KBM-7 (cell line): ENCODE results near the gene TXNDC15.
"Not testable (repeated sequence)": the region's sequence is repeated elsewhere in the genome, so short reads cannot be mapped to it uniquely, and the experiment has no call there.

Source experiments
- DNase-seq: peaks from one replicate; pipeline ENCODE4 v3.0.0-alpha.2; 2015
- in situ Hi-C: fragments of 300-500 bp; cut with MboI; formaldehyde crosslinking; loops from 2 replicates; pipeline ENCODE4 v1.14.3; 2020; ENCODE audit warnings: low sequenced_read_pairs, low pct_unique_long_range_greater_than_20kb, mixed read lengths

The TXNDC15 gene

GRCh38 chr5:134874831-134875655, 872 bp downstream of the TXNDC15 start:
- in situ Hi-C loops, result no loop called here
- DNase-seq, result peak; percentile 52

GRCh38 chr5:134877159-134877558, 3.0 kb downstream of the TXNDC15 start:
- in situ Hi-C loops, result no loop called here
- DNase-seq, result no peak

- no peak for DNase-seq
- in situ Hi-C loops, result no loop called here
Observed at GRCh38 chr5:134878403-134878802, 4.2 kb downstream of the TXNDC15 start.

GRCh38 chr5:134879456-134879855, 5.3 kb downstream of the TXNDC15 start:
- DNase-seq, result no peak
- in situ Hi-C loops, result no loop called here

GRCh38 chr5:134880937-134881336, 6.8 kb downstream of the TXNDC15 start:
- DNase-seq, in situ Hi-C loops: not testable (repeated sequence)

- in situ Hi-C loops, result not testable (repeated sequence)
Observed at GRCh38 chr5:134881711-134882110, 7.5 kb downstream of the TXNDC15 start.

GRCh38 chr5:134887593-134888159, 13.5 kb downstream of the TXNDC15 start:
- in situ Hi-C loops, result no loop called here
- DNase-seq, result no peak

More at GRCh38 chr5:134881711-134882110, 7.5 kb downstream of the TXNDC15 start:
- not testable (repeated sequence) for DNase-seq

- in situ Hi-C loops, result no loop called here
- DNase-seq, result no peak
Observed at GRCh38 chr5:134889335-134889734, 15.2 kb downstream of the TXNDC15 start.

- no peak for DNase-seq
Observed at GRCh38 chr5:134891473-134891872, 17.3 kb downstream of the TXNDC15 start.

GRCh38 chr5:134892282-134892681, 18.1 kb downstream of the TXNDC15 start:
- DNase-seq, result no peak
- in situ Hi-C loops, result no loop called here

More at GRCh38 chr5:134891473-134891872, 17.3 kb downstream of the TXNDC15 start:
- in situ Hi-C loops, result no loop called here

GRCh38 chr5:134892926-134893325, 18.8 kb downstream of the TXNDC15 start:
- no peak for DNase-seq
- in situ Hi-C loops, result no loop called here

- DNase-seq, result no peak
- in situ Hi-C loops, result no loop called here
Observed at GRCh38 chr5:134893748-134894505, 19.8 kb downstream of the TXNDC15 start.

GRCh38 chr5:134902071-134902801, 28.1 kb downstream of the TXNDC15 start:
- DNase-seq, result peak; percentile 75
- in situ Hi-C loops, result no loop called here

- peak; percentile 96 for DNase-seq
- in situ Hi-C loops, result no loop called here
Observed at GRCh38 chr5:134904610-134905245, 30.6 kb downstream of the TXNDC15 start, which contains the start of gene PCBD2. PCBD2 (plus strand) TSS chr5:134905131; CDS start chr5:134905140, 9 bp downstream.

GRCh38 chr5:134905246-134905996, 31.2 kb downstream of the TXNDC15 start:
- in situ Hi-C loops, result no loop called here
- DNase-seq, result peak; percentile 94

GRCh38 chr5:134906811-134907210, 32.6 kb downstream of the TXNDC15 start:
- no peak for DNase-seq
- in situ Hi-C loops, result no loop called here

GRCh38 chr5:134910752-134911151, 36.6 kb downstream of the TXNDC15 start:
- DNase-seq, in situ Hi-C loops: not testable (repeated sequence)
